IPS-15b (cell line): ENCODE measurements around the gene ART4.

ENCODE experiments used
- H3K27me3 ChIP-seq: one replicate; pipeline ENCODE4 v1.6.1; 2013; ENCODE audit warnings: low read length; ENCODE audit not compliant: control insufficient read depth, insufficient read depth
- H3K36me3 ChIP-seq: one replicate; pipeline ENCODE4 v1.6.1; 2013; ENCODE audit warnings: low read length; ENCODE audit not compliant: control insufficient read depth, insufficient read depth
- H3K4me1 ChIP-seq: one replicate; pipeline ENCODE4 v1.6.1; 2013; ENCODE audit warnings: mild to moderate bottlenecking, low read length; ENCODE audit not compliant: control insufficient read depth, insufficient read depth
- H3K4me3 ChIP-seq: one replicate; pipeline ENCODE4 v1.5.1; 2013; ENCODE audit warnings: low read depth, low read length
- H3K9ac ChIP-seq: one replicate; pipeline ENCODE4 v1.6.1; 2013; ENCODE audit warnings: low read depth, mild to moderate bottlenecking, low read length
- H3K9me3 ChIP-seq: one replicate; pipeline ENCODE4 v1.6.1; 2013; ENCODE audit warnings: mild to moderate bottlenecking, low read length; ENCODE audit not compliant: control insufficient read depth, insufficient read depth

ART4 gene

GRCh38 chr12:14833336-14833735 lies 10.0 kb downstream of the ART4 start:
- H3K27me3 ChIP-seq: no peaks in the 10 kb centered on the region
- H3K9me3 ChIP-seq: no peaks in the 10 kb centered on the region
- no peaks in the 10 kb centered on the region for H3K36me3 ChIP-seq
- H3K4me3 ChIP-seq: no peak overlapping the region
- H3K4me1 ChIP-seq: no peaks in the 10 kb centered on the region
- H3K9ac ChIP-seq: no peak overlapping the region

GRCh38 chr12:14828892-14829291 lies 14.4 kb downstream of the ART4 start:
- Histone ChIP-seq H3K9ac (no peak overlapping the region), H3K4me1 (no peaks in the 10 kb centered on the region), H3K36me3 (no peaks in the 10 kb centered on the region), H3K9me3 (no peaks in the 10 kb centered on the region), H3K27me3 (no peaks in the 10 kb centered on the region), H3K4me3 (no peak overlapping the region)

DNA sequence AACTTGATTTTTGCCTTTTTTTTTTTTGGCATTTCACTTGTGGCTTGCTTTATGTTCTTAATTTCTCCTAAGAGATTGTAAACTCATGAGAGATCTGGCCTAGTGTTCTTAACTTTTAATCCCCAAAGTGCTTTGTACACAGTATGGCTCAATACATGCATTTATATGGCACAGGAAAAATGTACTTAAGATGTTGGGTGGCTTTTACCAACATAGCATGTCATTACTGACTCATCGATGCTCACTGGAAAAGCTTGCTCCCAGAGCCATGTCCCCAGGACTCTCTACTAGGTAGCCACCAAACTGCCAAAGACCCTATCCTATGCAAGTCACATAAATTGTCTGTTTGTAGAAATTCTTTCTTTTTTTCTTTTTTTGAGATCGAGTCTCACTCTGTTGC lies 16.3 kb downstream of the ART4 start:
- Histone ChIP-seq H3K27me3 (no peaks in the 10 kb centered on the region), H3K4me1 (no peaks in the 10 kb centered on the region), H3K9ac (no peak overlapping the region), H3K36me3 (no peaks in the 10 kb centered on the region), H3K9me3 (no peaks in the 10 kb centered on the region), H3K4me3 (no peak overlapping the region)

- no peaks in the 10 kb centered on the region for H3K9me3 ChIP-seq
- no peak overlapping the region for H3K9ac ChIP-seq
- no peak overlapping the region for H3K4me3 ChIP-seq
- H3K36me3 ChIP-seq: no peaks in the 10 kb centered on the region
- H3K27me3 ChIP-seq: no peaks in the 10 kb centered on the region
- H3K4me1 ChIP-seq: no peaks in the 10 kb centered on the region
Observed at GRCh38 chr12:14826491-14826890, 16.8 kb downstream of the ART4 start.

DNA sequence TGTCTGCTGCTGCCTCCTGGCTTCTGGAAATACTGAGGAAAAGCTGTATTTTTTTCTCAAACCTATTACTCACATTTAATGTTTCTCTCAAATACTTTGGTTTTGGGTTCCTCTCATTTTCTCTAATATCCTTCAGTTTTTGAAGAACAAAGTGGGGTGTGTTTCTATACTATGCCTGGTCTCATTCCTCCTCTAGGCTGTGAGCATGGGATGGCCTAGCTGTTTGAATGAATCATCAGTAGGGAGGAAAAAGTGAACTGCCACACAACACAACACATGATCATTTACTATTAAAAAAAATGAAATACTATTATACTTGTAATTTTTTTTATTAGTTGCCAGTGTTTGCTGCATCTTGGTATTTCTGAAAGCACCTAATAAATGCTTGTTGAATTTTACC lies 18.1 kb downstream of the ART4 start:
- Histone ChIP-seq H3K27me3 (no peaks in the 10 kb centered on the region), H3K9ac (no peak overlapping the region), H3K9me3 (no peaks in the 10 kb centered on the region), H3K4me3 (no peak overlapping the region), H3K36me3 (no peaks in the 10 kb centered on the region), H3K4me1 (no peaks in the 10 kb centered on the region)

- H3K4me3 ChIP-seq: no peak overlapping the region
- no peaks in the 10 kb centered on the region for H3K9me3 ChIP-seq
- H3K27me3 ChIP-seq: no peaks in the 10 kb centered on the region
- H3K9ac ChIP-seq: no peak overlapping the region
- no peaks in the 10 kb centered on the region for H3K4me1 ChIP-seq
- H3K36me3 ChIP-seq: no peaks in the 10 kb centered on the region
Observed at GRCh38 chr12:14824012-14824634, 19.2 kb downstream of the ART4 start.

GRCh38 chr12:14814014-14814413 lies 29.3 kb downstream of the ART4 start, which contains the start of gene SMCO3:
Gene SMCO3, minus strand, starts transcription at chr12:14814182. Its CDS starts 7,502 bp downstream, at chr12:14806680.
- Histone ChIP-seq H3K4me3 (no peak within 1 kb of the TSS), H3K27me3 (no peaks in the 10 kb centered on the region), H3K9ac (no peak within 1 kb of the TSS), H3K36me3 (no peaks in the 10 kb centered on the region), H3K9me3 (no peaks in the 10 kb centered on the region), H3K4me1 (no peaks in the 10 kb centered on the region)

- no peaks in the 10 kb centered on the region for H3K27me3 ChIP-seq
- no peaks in the 10 kb centered on the region for H3K36me3 ChIP-seq
- no peaks in the 10 kb centered on the region for H3K4me1 ChIP-seq
- H3K9me3 ChIP-seq: no peaks in the 10 kb centered on the region
- H3K9ac ChIP-seq: no peak overlapping the region
- no peak overlapping the region for H3K4me3 ChIP-seq
Observed at GRCh38 chr12:14811486-14811885, 31.8 kb downstream of the ART4 start.

- no peak overlapping the region for H3K4me3 ChIP-seq
- H3K27me3 ChIP-seq: no peaks in the 10 kb centered on the region
- H3K9me3 ChIP-seq: no peaks in the 10 kb centered on the region
Observed at GRCh38 chr12:14810953-14811483, 32.3 kb downstream of the ART4 start.

DNA sequence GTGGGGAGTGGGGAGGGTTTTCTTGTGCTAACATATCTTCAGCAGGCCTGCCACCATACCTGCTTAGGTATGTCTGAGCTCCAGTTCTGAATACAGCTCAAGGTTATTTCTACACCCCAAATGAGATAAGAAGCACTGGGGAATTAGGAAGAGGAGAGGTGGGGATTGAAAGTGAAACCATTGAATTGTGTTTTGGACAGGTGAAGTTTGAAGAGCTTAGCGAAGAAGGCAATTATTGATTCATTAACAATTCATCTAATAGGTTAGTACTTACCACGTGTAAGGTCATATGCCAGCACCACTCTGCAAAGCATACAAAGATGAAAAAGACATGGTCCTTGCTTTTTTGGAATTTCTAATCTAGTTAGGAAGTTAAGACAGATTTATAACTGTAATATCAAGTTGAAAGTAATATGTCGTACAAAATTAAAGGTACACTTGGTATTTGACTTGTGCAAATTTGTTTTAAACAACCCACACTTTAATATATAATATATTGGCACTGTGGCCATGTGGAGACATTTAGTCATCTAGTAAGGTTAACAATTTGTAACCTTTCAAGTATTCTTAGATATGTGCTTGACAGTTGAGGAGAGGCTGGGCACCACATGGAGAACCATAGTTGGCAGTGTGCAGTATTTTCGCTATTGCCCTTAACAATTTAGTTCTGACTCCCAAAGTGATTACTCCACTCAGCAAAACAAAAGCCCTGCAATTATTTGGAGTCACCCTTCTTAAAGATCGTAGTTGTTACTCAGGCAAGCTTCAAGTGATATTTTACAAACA lies 33.0 kb downstream of the ART4 start:
- Histone ChIP-seq H3K9ac (no peak overlapping the region), H3K9me3 (no peaks in the 10 kb centered on the region), H3K36me3 (no peaks in the 10 kb centered on the region), H3K4me3 (no peak overlapping the region), H3K27me3 (no peaks in the 10 kb centered on the region), H3K4me1 (no peaks in the 10 kb centered on the region)

More at GRCh38 chr12:14810953-14811483, 32.3 kb downstream of the ART4 start:
- H3K36me3 ChIP-seq: no peaks in the 10 kb centered on the region
- no peaks in the 10 kb centered on the region for H3K4me1 ChIP-seq
- no peak overlapping the region for H3K9ac ChIP-seq

DNA sequence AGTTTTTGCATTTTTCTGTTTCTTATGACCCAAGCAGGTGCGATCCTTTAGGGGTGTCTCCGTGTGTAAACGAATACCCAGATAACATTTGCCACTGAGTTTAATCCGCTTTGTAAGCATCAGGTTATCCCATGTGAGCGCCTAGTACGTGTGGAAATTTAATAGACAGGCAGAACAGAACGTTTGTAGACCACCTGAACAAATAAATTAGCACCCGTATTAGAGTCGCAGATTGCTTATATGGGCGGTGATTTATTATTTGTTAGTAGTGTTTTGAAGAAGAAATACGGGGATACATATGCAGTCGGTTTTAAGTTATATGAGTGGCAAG lies 39.5 kb downstream of the ART4 start:
- no peaks in the 10 kb centered on the region for H3K36me3 ChIP-seq

More for the DNA sequence above, 39.5 kb downstream of the ART4 start:
- Histone ChIP-seq H3K9ac (peak overlapping the region; percentile 67), H3K4me1 (peaks cover 4% of the 10 kb centered on the region), H3K27me3 (no peaks in the 10 kb centered on the region), H3K4me3 (peak overlapping the region; percentile 87), H3K9me3 (no peaks in the 10 kb centered on the region)
